GM21381 (cell line): ENCODE results near the gene PDLIM1.
"Not testable (repeated sequence)": the region's sequence is repeated elsewhere in the genome, so short reads cannot be mapped to it uniquely, and the experiment has no call there.

Experiments used
- ATAC-seq: cut with Tn5 transposase; IDR thresholded peaks from one replicate; pipeline ENCODE4 v1.9.1; 2021; ENCODE audit warnings: mild to moderate bottlenecking, moderate library complexity; ENCODE audit not compliant: unreplicated experiment

Gene PDLIM1

DNA sequence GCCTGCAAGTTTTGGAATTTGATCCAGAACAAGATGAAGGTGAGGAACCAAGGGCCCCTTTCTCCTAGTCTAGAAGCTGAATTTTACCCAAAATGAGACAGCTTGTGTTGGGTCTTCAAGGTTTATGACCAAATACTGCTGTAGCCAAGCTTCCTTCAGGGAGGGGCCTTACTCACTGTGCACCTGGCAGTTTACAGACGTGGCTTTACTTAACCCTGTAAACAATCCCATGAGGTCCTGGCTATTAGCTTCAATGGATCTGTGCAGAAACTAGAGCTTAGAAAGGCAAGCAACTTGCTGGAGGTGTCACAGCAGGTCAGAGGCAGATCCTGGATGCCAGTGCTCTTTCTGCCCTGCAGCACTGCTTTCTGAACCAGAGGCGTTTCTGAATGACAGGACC, 46.7 kb downstream of the PDLIM1 start:
- no peak for ATAC-seq

DNA sequence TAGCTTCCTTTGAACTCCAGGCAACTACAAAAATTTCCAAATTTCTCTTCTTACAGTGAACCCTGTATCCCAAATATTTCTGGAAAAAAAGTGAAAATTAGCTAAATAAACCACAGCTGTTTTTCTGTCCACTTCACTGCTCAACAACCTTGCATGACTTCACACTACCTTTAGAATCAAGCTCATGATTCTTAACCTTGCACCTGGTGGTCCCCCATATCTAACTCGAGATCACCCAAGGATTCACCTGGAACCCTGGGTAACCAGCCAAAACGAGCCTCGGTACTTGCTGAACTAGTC, 47.5 kb downstream of the PDLIM1 start:
- ATAC-seq = no peak

DNA sequence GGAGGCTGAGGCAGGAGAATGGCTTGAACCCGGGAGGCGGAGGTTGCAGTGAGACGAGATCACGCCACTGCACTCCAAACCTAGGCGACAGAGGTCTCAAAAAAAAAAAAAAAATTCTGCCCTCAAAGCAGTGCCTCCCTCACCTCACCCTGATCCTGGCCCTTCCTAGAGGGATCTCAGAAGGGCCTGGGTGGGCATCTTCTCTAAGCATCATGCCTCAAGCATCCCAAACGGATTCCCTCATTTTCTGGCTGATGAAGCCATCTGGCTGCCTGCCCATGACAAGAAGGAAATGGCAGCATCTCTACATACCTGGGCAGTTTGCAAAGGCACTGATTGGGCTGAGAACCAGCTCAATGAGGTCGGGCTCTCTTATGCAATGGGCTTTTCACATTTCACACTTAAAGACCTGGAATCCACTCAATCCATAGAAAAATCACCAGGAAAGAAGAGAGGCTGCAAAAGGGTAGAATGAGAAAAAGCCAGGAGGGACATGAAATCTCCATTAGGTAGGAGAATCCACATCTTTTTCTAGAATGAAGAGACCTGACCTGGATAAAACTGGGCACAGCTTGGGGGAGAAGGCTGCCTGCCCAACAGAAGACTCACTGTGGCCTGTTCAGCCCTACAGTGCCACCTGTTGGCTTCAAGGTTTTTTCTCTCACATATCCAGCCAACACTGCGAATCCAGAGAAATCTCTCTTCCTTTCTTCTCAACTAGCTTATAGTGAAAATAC, 48.1 kb downstream of the PDLIM1 start:
- no peak for ATAC-seq

DNA sequence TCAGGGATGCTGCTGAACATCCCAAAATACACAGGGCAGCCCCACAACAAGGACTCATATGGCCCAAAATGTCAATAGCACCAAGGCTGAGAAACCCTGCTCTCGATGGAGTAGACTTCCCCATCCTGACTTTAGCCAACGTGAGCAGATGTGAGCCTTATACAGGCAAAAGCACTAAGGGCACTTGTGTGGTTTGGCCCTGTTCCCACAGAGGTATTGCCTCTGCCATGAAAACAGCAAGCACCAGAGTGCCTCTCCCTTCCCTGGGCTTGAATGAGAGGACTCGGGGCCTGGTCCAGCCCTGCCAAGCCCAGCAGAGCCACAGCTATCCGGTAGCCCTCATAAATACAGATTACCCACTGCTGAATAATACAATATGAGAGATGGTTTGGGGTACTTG, 49.3 kb downstream of the PDLIM1 start:
- ATAC-seq = no peak

DNA sequence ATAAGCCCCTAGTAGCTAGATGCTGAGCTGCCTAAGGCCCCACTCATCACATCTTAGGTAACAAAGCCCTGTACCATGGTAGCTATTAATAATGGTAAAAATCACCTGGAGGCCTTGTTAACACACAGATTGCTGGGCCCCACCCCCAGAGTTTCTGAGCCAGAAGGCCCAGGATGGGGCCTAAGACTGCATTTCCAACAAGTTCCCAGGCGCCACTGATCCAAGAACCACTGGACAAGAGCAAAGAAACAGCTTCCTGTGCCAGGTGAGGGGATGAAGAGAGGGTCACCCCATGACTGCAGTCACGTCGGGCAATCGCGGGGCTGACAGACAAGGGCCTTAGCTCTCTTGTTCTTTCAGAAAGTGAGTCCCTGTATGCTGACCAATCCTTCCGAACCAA, 50.0 kb downstream of the PDLIM1 start:
- no peak for ATAC-seq

DNA sequence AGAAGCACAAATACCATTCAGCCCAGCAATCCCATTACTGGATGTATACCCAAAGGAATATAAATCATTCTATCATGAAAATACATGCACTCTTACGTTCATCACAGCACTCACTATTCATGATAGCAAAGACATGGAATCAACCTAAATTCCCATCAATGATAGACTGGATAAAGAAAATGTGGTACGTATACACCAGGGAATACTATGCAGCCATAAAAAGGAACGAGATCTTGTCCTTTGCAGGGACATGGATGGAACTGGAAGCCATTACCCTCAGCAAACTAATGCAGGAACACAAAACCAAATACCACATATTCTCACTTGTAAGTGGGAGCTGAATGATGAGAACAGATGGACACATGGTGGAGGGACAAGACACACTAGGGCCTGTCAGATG, 50.7 kb downstream of the PDLIM1 start:
- ATAC-seq = not testable (repeated sequence)

DNA sequence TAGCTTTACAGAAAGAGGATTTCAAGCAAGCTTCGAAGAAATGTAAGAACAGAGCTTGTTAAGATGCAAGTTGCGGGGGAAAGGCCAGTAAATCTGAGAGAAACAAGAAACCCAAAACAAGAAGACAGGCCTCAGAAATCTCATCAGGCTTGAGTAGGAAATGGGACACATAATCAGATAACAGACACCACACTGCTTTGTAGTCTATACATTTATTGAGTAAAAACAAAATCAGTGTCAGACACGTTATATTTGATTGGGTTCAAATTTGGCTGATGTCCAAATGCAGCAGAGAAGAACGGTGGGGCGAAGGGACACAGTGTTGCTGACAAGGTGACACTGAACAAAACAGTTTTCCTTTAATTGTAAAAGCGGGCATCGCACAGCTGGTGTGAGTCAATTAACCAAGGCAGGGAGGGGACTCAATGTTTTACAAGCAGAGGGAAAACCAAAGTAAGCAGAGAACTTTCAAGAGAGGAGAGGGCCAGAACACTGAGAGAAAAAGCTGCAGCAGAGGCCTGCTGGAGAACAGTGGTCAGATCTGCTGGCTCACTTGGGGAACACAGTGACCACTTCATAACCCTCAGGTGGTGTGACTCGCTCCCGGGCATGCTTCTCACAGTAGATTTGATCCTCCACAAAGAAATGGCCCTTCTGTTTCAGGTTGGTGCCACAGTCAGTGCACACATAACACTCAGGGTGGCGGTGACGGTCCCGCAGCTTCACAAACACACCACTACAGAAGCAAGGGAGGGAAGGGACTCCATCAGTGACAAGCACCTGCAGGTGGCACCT, 53.2 kb downstream of the PDLIM1 start:
- no peak for ATAC-seq

DNA sequence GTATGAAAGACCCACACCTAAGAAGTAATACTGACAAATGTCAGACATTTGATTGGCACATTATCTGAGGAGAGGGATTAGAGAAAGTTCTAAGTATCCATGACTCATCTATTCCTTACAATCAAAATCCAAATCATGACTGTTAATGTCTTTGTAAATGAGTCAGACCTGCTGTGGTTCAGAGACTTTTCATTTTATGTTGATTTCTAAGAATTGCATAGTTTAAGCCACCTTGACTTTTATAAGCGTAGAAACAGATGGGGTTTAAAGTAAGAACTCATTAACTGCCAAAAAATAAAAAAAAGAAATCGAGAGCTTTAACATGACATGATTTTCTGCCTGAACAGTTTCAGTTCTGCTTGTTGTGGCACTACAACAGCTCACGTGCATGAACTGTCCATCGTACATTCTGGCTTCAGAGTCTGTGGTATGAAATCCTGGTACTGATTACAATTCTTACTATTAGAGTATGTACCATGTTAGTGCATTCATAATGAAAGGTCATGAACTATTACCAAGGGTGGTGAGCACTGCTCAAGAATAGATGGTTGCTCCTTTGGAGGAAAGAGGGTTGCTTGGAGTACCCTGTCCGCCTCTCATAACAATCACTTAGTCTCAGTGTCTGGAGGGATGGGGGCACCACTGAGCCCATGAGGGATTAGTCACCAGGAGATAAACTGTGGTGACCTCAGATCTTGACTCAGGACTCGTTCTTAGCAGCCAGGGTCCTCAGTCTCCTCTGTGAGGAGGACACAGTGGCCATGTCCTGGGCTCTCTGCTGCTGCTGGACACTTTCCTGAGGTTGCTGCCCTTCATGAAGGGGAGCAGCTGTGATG, 54.5 kb downstream of the PDLIM1 start:
- peak; percentile 96 for ATAC-seq

DNA sequence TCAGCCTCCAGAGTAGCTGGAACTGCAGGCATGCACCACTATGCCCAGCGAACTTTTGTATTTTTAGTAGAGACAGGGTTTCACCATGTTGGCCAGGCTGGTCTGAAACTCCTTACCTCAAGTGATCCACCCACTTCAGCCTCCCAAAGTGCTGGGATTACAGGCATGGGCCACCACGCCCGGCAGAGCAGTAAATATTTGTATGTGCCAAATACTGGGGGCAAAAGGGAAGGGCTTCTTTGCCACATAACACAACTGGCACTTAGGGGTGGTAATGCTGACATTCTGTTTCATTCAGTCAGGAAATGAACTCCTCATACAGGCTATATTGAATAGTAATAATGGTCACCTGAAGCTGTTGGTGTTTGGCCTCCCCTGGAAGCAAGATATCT, 55.1 kb downstream of the PDLIM1 start:
- ATAC-seq = no peak

DNA sequence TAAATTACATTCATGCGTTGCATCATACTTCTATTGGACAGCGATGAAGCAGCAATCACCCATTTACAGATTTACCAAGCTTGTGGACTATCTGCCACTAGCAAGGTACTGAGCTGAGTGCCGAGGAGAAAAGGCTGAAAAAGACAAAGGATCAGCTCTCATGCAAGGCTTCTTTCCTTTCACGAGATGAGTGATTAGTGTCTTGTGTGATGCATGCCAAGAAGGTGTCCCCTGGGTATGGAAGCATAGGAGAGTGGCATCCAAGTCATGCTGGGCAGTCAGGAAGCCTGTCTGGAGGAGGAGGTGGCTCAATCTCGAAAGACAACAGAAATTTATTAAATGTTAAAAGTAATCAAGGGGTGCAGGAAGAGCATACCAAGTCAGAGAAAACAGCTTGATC, 55.9 kb downstream of the PDLIM1 start:
- no peak for ATAC-seq

DNA sequence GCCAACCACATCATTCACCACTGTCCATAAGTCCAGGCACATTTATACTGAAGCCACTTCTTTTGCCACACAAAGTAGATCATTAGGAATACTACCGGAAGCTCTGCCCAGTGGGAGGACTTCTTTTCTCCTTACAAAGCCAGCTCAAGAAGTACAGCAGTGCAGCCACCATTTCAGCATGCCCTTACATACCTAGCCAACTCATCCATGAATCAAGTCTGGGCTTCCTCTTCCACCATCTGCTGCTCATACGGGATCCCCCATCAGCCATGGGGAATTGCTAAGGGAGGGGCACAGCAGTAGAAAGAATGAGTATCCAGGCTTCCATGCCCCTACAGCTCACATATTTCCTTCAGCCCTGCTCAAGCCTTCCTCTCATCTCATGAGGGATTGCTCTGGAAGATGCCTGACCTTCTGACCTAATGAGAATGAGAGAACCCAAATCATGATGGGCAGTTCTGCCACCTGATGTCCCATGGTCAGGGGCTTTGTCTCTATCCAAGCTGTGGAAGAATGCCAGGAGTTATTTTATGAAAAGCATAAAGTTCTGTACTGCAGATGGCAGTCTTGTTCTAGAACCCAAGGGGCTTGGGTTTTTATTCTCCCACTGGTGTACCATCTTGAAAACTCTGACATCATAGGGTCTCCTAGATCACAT, 57.3 kb downstream of the PDLIM1 start:
- ATAC-seq = no peak

DNA sequence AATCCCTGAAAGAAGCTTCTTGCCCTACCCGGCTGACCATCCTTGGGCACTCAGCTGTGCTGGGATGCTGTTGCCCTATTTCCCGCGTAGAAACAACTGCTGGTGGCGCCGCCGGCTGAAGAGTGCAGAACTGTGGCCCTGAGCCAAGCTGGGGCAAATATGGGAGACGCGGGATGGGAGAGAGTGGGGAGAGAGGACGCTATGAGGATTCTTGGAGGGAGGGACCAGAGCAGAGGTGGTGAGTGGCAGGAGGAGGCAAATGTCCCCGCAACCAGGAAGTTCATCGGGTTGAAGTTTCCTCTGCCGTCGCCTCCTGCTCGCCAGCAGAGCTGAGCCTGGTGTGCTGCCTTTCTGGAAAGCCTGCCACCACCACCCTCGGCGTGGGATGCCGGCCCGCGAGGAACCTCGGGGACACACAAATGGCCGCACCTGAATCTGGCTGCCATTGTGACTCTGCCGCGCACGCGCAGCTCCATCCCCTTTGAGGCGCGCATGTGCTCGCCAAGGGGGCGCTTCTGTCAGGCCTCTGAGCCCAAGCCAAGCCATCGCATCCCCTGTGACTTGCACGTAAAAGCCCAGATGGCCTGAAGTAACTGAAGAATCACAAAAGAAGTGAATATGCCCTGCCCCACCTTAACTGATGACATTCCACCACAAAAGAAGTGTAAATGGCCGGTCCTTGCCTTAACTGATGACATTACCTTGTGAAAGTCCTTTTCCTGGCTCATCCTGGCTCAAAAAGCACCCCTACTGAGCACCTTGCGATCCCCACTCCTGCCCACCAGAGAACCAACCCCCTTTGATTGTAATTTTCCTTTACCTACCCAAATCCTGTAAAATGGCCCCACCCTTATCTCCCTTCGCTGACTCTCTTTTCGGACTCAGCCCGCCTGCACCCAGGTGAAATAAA, 59.9 kb downstream of the PDLIM1 start:
- ATAC-seq = not testable (repeated sequence)

DNA sequence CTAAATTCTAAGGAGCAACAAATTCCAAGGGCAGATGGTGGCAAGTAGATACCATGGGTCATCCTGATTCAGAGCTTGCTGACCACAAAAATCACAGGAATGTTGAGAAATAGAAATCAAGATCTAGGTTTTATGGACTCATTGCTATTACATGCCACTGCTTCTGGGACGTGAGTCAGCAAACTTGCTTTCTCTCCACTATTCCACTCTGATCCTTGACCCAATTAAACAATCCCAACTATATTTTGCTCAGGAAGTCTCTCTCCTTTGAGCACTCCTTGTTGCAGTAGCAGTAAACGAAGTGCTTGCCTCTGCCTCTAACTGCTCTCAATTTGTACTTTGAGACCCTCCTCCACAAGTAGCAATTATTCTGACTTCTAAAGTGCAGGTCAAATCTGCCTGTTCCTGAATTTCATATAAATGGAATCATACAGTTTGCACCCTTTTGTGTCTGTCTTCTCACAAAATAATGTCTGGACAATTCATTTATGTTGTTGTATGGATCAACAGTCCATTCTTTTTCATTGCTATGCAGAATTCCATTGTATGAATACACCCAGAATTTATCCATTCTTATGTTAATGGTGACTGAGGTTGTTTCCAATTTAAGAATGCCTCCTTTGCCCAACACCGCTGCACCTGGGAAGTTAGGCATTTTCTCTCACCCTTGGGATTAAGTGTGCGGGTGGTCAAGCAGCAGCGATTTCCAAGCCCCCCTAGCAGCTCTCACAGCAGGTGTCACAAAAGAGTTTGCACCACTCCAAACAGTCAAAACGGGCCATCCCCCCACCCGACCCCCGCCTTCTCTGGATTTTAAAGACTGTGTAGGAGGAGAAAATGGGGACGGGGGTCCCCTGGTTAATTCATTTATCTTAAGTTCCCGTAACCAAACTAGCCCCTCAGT, 60.8 kb downstream of the PDLIM1 start:
- ATAC-seq = no peak

DNA sequence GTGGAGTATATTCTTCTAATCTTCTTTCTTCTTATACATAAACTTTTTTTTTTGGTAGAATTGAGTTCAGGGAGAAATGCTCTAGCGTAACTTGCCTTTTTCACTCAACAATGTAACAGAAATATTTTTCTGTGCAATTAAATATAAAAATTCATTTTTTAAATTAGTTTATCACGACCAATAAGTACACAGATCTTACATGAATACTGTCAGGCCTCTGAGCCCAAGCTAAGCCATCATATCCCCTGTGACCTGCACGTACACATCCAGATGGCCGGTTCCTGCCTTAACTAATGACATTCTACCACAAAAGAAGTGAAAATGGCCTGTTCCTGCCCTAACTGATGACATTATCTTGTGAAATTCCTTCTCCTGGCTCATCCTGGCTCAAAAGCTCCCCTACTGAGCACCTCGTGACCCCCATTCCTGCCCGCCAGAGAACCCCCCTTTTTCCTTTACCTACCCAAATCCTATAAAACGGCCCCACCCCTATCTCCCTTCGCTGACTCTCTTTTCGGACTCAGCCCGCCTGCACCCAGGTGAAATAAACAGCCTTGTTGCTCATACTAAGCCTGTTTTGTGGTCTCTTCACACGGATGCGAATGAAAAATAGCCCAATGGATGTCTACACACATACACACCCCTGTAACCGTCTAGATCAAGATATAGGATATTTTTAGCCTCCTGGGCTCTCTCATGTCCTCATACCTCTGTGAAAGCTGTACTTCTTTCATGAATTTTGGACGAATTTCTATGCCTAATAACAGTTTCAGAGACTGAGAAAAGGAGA, 61.7 kb downstream of the PDLIM1 start:
- ATAC-seq = not testable (repeated sequence)

DNA sequence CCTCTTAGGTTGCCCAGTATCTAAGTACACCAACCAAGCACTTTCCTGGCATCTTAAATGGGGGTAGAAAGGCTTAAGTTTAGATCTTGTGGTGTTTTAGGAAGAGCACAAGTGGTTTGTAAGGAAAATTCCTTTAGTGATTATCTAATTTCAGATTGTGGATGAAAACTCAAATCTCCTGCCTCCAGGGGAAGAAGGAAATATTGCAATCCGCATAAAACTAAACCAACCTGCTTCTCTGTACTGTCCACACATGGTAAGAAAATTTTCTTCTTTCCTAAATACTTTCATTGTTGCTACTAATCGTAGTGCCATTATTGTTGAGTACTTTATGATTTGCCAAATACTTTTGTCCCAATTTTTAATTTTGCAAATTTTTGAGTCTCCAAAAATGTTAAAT, 65.7 kb downstream of the PDLIM1 start:
- ATAC-seq = no peak

DNA sequence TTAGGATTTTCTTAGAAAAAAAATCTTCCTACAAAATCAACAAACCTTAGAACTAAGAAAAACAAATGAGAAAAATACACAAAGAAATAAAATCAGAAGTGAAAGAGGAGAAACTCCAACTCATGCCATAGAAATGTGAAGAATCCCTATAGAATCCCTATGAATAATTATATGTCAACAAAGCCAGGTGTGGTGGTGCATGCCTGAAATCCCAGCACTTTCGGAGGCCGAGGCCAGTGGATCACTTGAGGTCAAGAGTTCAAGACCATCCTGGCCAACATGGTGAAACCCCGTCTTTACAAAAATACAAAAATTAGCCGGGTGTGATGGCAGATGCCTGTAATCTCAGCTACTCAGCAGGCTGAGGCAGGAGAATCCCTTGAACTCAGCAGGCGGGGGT, 69.7 kb downstream of the PDLIM1 start:
- no peak for ATAC-seq

DNA sequence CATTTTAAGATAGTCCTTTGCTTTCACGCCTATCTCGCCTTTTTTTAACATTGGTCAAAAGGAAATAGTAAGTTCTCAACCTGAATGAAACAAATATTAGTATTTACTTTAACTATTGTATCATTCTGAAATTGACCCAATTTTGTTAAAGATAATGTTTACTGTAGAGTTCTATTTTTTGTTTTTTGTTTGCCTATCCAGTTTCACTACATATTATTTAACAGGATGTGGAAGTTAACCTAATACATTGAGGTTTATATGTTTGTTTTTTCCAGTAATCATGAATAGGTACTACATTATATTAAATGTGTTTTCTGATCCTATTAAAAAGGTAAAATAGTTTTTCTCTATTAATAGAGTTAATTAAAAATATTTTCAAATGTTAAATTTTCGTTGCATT, 70.3 kb downstream of the PDLIM1 start:
- no peak for ATAC-seq

DNA sequence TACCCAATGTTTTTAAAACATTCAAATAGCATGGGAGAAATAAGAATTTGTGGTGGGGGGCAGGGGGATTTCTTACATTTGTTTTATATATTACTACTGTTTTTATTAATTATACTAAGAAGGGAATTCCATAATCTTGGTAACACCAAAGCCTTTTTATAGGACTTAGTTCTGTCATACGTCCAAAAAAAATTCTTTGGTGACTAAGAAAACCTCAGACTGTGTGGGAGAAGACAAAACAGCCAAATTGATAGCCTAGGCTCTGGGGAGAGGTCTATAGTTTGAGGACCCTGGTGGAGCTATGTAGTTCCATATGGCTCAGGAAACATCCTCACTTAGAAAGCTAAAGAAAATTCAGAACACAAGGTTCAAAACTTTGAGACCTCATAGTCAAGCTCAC, 73.3 kb downstream of the PDLIM1 start:
- no peak for ATAC-seq
